ENCODE data around the gene SHANK3.

SHANK3 gene

DNA sequence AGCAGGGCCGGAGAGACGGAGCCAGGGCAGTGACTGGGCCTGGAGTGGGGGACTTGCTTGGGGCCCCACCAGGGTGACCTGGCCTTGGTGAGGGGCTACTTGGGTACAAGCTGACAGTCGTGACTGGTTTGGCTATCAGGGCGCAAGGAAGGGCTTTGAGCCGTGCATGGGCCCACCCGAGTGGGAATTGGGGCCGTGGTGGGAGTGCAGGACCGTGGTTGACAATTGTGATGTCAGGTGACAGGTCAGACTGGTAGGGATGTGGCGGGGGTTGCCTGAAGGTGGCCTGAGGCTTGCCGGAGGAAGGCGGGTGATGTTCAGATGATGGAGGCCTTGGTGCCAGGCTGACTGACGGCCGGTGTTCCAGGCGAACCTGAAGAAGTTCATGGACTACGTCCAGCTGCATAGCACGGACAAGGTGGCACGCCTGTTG is 5.6 kb downstream of the SHANK3 start:
- no peak for DNase-seq (ENCODE audit: low read depth)

DNA sequence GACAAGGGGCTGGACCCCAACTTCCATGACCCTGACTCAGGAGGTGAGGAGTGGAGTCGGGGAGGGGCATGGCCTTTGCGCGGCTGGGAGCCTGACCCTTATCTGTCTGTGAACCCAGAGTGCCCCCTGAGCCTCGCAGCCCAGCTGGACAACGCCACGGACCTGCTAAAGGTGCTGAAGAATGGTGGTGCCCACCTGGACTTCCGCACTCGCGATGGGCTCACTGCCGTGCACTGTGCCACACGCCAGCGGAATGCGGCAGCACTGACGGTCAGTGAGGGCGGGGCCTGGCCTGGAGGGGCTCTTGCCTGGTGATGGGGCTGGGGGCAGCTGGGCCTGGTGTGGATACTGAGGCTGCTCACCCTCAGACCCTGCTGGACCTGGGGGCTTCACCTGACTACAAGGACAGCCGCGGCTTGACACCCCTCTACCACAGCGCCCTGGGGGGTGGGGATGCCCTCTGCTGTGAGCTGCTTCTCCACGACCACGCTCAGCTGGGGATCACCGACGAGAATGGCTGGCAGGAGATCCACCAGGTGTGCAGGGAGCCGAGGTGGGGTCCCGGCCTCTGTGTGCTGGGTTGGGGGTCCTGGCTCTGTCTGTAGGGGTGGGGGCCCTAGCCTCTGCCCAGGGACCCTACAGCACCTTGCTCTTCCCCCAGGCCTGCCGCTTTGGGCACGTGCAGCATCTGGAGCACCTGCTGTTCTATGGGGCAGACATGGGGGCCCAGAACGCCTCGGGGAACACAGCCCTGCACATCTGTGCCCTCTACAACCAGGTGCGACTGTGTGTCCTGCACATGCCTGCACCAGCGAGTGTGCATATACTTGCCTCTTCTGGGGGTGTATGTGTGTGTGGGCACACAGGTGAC is 6.3 kb downstream of the SHANK3 start:
- no peak for DNase-seq (ENCODE audit: low read depth)

DNA sequence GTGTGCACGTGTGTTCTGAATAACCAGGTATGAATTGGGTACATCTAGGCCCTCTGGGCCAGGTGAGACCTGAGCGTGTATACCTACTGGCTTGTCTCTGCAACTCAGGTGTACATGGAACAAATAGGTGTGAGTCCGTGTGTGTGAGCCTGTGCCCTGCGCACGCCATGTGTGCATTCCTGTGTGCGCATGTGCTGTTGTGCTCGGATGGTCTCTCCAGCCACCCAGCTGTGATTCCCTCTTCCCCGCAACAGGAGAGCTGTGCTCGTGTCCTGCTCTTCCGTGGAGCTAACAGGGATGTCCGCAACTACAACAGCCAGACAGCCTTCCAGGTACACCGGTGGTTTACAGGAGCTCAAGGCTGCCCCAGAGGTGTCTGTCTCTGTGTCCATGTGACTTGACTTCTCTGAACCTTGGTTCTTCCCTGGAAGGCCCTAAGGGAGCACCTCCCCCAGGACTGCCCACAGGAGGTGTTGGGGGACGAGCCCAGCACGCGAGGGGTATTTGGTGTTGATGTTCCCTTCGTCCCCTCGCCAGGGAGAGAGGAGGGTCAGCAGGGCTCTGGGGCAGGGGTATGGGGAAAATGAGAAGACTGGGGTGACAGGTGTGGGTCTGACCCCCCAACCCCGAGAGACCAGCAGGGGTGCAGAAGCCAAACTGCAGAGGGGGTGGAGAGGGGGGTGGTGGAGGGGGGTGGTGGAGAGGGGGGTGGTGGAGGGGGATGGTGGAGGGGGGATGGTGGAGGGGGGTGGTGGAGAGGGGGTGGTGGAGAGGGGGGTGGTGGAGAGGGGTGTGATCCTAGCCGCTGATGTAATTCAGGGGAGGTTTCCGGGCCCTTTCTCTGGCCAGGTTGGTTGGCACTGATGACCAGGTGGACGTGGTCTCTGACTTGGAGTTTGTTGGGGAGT is 10.7 kb downstream of the SHANK3 start:
- DNase-seq (ENCODE audit: low read depth), result no peak

DNA sequence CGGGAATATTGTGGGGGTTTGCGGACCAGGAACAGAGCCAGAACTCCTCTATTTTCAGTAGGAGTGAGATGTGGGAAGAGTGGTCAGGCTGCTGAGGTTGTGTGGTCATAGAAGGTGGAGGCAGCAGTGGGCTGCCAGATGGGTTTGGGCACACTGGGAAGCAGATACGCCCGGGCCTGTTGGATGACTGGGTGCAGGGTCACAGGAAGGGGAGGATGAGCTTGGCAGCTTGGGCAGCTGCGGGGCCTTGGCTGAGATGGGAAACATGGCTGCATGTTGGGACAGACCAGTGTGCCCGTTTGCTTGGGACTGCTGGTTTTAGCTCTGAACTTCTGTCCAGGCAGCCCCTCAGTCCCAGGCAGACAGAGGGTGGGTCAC is 11.4 kb downstream of the SHANK3 start:
- no peak for DNase-seq (ENCODE audit: low read depth)

DNA sequence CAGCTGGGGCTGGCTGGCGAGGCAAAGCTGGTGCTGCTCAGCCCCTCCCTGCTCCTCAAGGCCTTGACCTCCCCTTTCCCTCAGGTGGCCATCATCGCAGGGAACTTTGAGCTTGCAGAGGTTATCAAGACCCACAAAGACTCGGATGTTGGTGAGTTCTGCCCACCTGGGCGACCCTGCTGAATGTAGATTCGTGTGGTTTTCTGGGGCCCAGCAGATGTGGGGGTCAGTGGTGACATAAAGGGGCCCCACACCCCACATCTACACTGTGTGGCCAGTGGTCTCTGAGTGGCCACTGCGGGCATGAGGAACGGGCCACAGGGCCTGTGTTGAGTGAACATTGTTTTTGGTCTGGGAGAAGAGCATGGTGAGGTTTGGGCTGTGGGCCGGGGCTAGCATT is 11.9 kb downstream of the SHANK3 start:
- DNase-seq (ENCODE audit: low read depth), result no peak

DNA sequence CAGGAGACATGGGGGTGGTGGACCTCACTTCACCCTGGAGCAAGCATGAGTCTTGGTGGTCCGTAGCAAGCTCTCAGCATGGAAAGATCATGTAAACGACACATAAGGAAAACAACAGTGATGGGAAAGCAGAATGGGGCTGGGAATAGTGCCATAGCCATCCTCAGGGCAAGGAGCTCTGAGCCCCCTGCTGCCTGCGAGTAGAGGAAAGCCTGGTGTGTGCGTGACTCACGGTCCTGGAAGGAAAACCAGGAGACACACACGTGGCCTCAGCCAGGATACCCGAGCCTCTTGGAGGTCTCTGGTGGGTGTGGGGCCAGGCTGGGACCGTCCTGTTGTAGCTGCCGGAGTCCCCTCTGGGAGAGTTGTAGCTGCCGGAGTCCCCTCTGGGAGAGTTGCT is 12.4 kb downstream of the SHANK3 start:
- DNase-seq (ENCODE audit: low read depth), result no peak

DNA sequence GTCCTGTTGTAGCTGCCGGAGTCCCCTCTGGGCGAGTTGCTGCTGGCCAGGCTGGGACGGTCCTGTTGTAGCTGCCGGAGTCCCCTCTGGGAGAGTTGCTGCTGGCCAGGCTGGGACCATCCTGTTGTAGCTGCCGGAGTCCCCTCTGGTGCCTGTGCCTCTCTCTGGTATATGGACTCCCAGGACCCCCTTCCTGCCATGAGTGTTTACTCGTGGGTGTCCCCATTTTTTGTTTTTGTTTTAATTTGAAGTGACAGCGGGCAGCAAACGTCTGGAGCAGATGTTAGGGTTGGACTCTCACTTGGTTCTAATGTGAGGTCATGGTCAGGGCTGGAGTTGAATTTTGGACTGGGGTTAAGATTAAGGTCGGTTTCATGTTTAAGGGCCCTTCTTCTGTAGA is 14.2 kb downstream of the SHANK3 start:
- no peak for DNase-seq (ENCODE audit: low read depth)

DNA sequence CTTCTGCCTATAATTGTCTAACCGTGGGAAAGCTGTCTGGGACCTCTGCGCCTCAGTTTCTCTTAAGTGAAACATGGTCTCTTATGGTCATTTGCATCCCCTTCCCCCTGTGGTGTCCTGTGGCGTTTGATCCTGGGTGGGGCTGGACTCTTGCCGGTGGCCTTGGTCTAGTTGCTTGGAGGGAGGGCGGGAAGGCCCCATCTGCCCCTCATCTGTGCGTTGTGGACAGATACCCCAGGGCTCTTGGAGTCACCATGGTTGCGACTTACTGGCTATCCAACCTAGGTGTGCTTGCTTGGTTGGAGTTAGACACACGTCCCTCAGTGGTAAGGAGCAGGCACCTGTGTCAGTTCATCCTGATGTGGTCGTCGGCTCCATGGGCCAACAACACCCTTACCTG is 15.2 kb downstream of the SHANK3 start:
- DNase-seq (ENCODE audit: low read depth), result no peak

DNA sequence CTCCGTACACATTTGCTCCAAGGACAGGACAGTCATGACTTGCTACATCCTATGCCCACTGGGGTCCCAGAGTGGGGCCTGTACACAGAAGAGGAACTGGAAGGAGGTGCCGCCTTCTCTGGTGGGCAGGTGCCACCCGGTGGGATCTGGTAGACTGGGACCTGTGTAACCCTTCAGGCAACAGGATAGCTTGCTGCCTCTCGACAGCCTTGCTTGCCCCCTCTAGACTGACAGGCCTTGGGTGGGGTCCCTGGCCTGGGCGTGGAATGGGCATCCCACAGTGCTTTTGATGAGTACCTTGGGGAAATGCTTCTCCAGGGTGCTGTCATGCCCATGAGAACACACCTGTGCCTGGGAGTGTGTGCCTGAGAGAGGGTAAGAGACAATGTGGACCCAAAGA is 15.8 kb downstream of the SHANK3 start:
- DNase-seq (ENCODE audit: low read depth), result no peak

DNA sequence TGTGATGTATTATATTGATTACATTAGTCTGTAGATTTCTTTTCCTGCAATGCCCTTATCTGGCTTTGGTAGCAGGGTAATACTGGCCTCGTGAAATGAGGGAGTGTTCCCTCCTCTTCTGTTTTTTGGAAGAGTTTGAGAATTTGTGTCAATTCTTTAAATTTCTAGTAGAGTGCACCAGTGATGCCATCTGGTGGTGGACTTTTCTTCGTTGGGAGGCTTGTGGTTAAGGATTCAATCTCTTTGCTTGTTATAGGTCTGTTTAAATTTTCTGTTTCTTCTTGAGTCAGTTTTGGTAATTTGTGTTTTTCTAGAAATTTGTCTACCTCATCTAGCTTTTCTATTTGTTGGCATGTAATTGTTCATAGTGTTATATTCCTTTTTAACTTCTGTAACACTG is 18.9 kb downstream of the SHANK3 start:
- DNase-seq (ENCODE audit: low read depth), result peak; percentile 17

DNA sequence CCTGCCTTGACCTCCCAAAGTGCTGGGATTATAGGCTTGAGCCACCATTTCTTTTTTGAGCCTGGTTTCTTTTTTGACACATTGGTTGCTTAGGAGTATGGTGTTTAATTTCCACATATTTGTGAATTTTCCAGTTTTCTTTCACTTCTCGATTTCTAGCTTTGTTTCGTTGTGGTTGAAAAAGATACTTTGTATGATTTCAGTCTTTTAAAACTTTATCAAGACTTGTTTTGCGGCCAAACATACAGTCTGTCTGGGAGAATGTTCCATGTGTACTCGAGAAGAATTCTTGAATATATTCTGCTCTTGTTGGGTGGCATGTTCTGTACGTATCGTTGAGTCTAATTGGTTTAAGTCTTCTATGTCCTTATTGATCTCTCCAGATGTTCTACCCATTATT is 20.8 kb downstream of the SHANK3 start:
- no peak for DNase-seq (ENCODE audit: low read depth)

DNA sequence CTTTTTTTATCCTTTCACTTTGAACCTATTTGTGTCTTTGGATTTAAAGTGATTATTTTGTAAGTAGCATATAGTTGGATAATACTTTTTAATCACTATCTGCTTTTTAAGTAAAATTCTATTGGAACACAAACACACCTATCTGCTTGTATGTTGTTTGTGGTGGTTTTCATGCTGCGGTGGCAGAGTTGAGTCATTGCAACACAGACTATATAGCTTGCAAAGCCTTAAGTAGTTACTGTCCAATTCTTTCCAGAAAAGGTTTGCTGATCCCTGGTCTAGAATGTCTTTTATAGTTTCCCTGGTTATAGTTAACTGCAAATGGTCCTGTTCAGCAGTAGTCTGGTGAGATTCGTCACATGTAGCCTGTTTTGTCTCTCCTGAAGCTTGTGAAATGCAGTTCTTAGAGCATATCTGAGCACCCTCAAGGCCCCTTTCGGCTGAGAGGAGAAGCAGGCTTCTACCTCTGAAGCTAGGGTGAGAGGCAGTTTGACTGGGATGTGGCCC is 21.5 kb downstream of the SHANK3 start:
- DNase-seq (ENCODE audit: low read depth), result no peak

DNA sequence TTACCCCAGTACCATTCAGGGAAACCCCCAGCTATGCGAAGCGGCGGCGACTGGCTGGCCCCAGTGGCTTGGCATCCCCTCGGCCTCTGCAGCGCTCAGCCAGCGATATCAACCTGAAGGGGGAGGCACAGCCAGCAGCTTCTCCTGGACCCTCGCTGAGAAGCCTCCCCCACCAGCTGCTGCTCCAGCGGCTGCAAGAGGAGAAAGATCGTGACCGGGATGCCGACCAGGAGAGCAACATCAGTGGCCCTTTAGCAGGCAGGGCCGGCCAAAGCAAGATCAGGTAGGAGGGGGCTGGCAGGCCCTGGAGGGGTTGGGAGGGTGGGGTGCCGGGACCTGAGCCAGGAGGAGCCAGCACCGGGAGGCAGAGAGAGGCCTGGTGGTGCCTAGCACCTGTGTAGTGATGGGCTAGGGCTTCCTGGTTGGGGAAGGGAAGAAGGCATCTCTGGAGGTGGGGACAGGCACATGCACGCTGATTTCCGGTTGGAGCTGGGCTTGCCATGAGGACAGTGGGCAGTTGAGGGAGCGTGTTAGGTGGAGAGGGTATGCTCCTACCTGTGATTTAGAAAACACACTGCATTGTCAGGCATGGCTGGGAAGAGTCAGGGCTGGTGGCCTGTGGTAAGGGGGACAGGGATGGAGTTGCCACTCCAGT is 22.3 kb downstream of the SHANK3 start:
- DNase-seq (ENCODE audit: low read depth), result no peak

DNA sequence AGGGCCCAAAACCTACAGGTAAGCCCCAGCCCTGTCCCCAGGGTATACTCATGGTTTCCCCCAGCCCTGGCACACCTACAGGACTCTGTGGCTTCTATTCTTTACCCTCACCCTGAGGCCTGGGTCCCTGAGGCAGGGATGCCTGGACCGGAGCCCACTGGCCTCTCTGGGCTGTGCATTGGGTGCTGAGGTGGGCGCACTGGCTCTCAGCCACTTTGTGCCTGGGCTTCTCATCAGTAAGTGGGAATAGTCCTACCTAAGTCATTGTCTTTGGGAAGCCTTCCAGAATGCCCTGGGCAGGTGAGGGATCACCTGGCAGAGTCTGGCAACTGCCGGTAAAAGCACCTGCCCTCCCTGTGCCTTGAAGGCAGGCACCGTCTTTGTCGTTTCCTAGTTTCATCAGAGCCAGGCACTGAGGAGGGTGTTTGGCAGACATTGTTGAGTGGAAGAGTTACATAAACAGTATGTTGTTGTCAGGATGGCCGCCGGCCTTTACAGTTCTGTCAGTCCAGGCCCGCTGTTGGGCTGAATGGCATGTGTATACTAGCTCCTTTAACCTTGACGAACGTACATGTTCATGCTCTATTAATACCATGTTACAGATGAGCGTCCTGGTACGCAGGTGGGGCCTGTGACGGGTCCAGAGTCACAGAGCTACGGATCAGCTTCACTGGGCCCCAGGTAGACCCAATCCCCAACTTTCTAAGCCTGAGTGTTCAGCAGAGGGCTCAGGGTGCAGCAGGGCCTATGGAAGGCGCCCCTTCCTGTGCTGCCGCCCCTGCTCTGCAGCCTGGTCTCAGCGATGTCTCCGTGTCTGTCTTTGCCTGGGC is 23.0 kb downstream of the SHANK3 start:
- no peak for DNase-seq (ENCODE audit: low read depth)

DNA sequence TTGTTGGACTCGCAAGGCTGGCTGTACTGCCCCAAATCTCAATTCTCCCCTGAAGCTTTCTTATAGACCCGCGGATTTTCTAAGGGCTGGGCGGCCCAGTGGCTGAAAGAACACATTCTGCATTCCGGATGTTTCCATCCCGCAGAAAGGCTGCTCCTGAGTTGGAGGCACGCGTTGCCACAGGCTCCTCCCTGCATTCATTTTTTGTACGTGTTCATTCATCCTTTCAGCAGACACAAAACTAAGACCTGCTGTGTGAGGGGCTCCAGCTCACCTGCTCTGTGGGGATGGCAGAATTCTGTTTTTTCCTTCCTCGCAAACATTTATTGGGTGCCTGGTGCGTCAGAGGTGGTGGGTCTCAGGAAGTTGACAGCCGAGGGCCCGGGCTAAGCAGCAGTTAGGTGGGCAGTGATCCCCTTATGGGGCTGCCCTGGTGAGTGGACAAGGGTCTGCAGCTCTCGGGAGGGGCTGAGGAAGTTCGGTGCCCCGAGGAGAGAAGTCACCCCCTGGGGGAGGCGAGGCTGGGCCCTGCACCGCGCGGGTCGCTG is 23.7 kb downstream of the SHANK3 start:
- DNase-seq (ENCODE audit: low read depth), result no peak

DNA sequence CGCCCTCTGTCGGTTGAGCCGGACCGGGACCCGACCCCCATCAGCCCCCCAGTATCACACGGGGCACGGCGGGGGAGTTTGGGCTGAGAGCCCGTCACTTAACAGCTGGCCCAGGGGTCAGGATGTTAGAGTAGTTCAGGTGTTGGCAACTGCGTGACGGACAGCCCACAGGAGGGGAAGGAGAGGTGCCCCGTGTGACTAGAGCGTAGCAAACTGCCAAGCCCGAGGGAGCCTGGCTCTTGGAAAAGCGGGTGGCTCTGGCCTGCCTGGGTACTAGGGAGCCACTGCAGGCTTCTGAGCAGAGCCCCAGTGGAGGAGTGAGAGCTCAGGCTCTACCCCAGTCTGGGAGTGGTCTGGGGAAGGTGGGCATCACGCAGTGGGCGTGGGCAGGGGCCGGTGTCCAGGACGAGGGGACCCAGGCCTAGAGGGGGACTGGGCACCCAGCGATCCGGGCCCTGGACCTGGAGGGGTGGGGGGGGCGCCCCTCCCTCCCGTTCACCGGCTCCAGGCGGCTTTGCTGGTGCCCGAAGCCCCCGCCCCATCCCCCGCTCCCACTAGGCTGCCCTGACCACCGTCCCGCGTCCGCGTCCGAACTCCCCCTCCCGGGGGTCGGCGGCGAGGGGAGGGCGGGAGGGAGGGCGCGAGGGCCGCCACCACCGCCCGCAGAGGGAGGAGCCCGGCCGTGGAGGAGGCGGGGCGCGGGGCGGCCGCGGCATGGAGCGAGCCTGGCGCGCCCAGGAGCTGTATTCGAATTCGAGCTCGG is 24.4 kb downstream of the SHANK3 start:
- DNase-seq (ENCODE audit: low read depth), result no peak

DNA sequence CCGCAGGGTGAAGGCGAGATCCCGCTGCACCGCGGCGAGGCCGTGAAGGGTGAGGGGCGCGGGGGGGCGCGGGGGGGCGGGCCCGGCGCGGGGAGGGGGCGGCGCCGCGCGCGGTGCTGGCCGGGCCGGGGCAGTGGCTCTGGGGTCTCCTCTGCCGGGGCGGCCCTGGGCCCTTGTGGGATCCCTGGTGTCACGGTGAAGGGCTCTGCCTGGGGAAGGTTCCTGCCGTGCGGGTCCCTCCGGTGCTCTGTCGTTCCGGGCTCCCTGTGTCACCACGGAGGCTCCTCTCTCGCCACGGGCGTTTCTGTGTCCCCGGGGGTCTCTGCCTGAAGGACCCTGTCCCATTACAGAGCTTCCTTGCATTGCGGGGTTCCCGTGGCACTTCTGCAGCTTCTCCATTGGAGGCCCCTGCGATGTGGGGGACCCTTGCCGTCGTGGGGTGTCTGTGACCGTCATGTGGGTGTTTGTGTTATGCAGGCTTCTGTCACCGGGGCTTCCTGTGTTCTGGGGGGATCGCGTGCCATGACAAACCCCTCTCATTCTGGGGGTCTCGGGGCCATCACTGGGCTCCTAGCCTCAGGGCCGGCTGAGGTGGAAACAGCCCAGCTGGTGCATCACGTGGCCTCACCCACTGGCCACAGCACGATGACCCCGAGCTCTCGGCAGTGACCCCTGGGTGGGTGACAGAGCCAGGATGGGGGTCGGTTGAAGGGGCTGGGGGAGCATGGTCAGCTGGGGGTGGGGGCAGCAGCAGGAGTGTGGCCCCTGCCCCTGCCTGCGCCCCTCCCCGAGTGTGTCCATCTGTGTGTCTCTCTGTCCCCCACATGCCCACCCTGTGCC is 25.3 kb downstream of the SHANK3 start:
- DNase-seq (ENCODE audit: low read depth), result no peak

DNA sequence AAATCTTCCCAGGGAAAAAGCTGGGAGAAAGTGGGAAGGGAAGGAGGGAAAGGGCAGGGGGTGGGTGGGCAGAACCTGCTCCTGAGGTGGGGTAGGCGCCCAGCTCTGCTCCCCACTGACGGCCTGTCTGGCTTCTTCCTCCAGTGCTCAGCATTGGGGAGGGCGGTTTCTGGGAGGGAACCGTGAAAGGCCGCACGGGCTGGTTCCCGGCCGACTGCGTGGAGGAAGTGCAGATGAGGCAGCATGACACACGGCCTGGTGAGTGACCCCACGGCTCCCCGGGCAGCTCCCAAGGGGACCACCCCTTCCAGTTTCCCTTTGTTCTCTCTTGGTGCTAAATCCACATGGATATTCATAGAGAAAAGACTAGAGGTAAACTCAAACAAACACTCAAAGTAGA is 25.9 kb downstream of the SHANK3 start:
- DNase-seq (ENCODE audit: low read depth), result no peak

DNA sequence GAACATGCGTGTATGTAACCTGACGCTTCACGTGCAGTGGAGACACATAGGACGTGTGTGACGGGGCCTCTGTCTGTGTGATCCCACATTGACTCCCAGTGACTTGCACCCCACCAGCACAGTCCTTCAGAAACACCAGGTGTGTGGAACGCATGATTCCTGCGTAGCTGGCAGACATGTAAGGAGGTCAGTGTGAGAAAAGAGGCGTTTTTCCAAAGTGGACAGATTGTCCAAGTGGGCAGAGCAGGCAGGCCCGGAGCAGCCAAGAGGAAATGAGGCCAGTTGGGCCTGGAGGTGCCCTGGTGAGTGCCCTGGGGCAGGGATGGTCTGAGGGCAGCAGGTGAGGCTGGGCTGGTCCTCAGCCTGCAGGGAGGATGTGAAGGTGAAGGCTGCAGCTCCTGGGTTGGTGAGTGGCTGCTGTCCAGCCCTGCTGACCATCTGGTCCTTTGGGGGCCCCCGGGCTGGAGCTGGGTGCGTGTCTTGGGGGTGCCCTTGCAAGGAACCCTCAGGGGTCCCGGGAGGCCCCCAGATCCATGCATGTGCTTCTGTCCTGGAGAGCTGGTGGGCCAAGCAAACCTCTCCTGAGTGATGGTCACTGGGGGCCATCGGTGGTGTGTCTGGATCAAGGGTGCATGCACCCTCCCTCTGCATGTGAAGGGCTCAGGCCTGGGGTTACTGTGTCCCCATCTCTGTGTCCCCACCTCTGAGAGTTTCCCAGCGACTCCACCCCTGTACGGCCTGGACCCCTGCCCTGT is 26.6 kb downstream of the SHANK3 start:
- DNase-seq (ENCODE audit: low read depth), result no peak
